Liver (tissue), 9 donors: ENCODE results near the gene FCGR1A. TPM values are rescaled to one million over a fixed set of nuclear protein-coding genes. Genes with fewer than 3 reads are reported as not detected.
"Not testable (repeated sequence)": the region's sequence is repeated elsewhere in the genome, so short reads cannot be mapped to it uniquely, and the experiment has no call there.

Source experiments
- DNase-seq: peaks from one replicate; pipeline ENCODE4 v3.0.0-alpha.2; 2017; ENCODE audit warnings: low spot score
- H3K27ac ChIP-seq, 2 donors: one replicate each; pipeline ENCODE4 v1.7.0; 2013; ENCODE audit warnings: inconsistent platforms in 2 of 2, low read length in 2 of 2, control low read depth in 1 of 2, low read depth in 1 of 2, mild to moderate bottlenecking in 1 of 2
- H3K27me3 ChIP-seq, 4 donors: one replicate each; pipeline versions ENCODE4 v1.6.1 to v1.7.0; 2013; ENCODE audit warnings: low read length in 3 of 4, inconsistent platforms in 1 of 4, mild to moderate bottlenecking in 1 of 4, moderate library complexity in 1 of 4; ENCODE audit not compliant: control insufficient read depth in 4 of 4, insufficient read depth in 4 of 4
- H3K36me3 ChIP-seq, 4 donors: one replicate each; pipeline versions ENCODE4 v1.6.1 to v1.7.0; 2013; ENCODE audit warnings: low read length in 3 of 4, mild to moderate bottlenecking in 3 of 4, low read depth in 1 of 4, moderate library complexity in 1 of 4; ENCODE audit not compliant: control insufficient read depth in 4 of 4, insufficient read depth in 3 of 4
- H3K4me1 ChIP-seq, 4 donors: one replicate each; pipeline versions ENCODE4 v1.6.1 to v1.7.0; 2013; ENCODE audit warnings: low read length in 3 of 4, mild to moderate bottlenecking in 3 of 4, moderate library complexity in 1 of 4; ENCODE audit not compliant: control insufficient read depth in 4 of 4, insufficient read depth in 4 of 4
- H3K4me3 ChIP-seq, 3 donors: one replicate each; pipeline versions ENCODE4 v1.6.1 to v1.7.0; 2013; ENCODE audit warnings: low read length in 3 of 3, control low read depth in 1 of 3, low read depth in 1 of 3, mild to moderate bottlenecking in 1 of 3
- H3K9ac ChIP-seq, 2 donors: one replicate each; pipeline ENCODE4 v1.7.0; 2013; ENCODE audit warnings: low read length in 2 of 2, mild to moderate bottlenecking in 2 of 2, moderate library complexity in 2 of 2, control low read depth in 1 of 2, low read depth in 1 of 2
- H3K9me3 ChIP-seq, 4 donors: one replicate each; pipeline versions ENCODE4 v1.6.1 to v1.7.0; 2013; ENCODE audit warnings: low read length in 3 of 4; ENCODE audit not compliant: control insufficient read depth in 4 of 4
- SP1 ChIP-seq: IDR thresholded peaks from 2 replicates; pipeline ENCODE4 v1.6.1; 2018; ENCODE audit warnings: antibody characterized with exemption, mild to moderate bottlenecking
- TAF1 ChIP-seq: conservative IDR thresholded peaks from 2 replicates; pipeline ENCODE4 v1.6.1; 2016; ENCODE audit warnings: antibody characterized with exemption, mild to moderate bottlenecking
- WGBS: extraction: QIAGEN DNeasy Blood & Tissue Kit; methylation state at CpG from one replicate; pipeline ENCODE4 v1.1.7; 2013; 5-methylcytosine and 5-hydroxymethylcytosine counted together
- polyA plus RNA-seq, 2 donors: library from polyadenylated mRNA; stranded (reverse) in 1 of 2; unstranded in 1 of 2; fragments of 200-250 nt in 1 of 2; fragments of >200 nt in 1 of 2; fragmentation: Nextera tagmentation in 1 of 2; extraction: Ambion mirVana in 1 of 2; gene quantifications; one replicate each; pipeline versions ENCODE4 v1.2.1 to v1.2.3, GENCODE V29; 2013 to 2015
- total RNA-seq, 2 donors: library from RNA; depleted of rRNA; stranded (reverse); fragments of >200 nt; gene quantifications; one replicate each; pipeline ENCODE4 v1.2.3, GENCODE V29; 2014
- TF ChIP-seq, protein P1 (sequence below): IDR thresholded peaks from 2 replicates; pipeline ENCODE4 v1.6.1; 2016; ENCODE audit warnings: antibody characterized with exemption
- TF ChIP-seq, protein P2 (sequence below): IDR thresholded peaks from 2 replicates; pipeline ENCODE4 v1.6.1; 2016; ENCODE audit warnings: antibody characterized with exemption, mild to moderate bottlenecking
- donor health status: healthy.
- donor health status: healthy.
- donor health status: healthy.
- donor health status: healthy.
- donor health status: healthy.

FCGR1A gene
- total and polyA plus RNA-seq, 4 donors: 1.6 to 4.5 (median 3.0) TPM

DNA sequence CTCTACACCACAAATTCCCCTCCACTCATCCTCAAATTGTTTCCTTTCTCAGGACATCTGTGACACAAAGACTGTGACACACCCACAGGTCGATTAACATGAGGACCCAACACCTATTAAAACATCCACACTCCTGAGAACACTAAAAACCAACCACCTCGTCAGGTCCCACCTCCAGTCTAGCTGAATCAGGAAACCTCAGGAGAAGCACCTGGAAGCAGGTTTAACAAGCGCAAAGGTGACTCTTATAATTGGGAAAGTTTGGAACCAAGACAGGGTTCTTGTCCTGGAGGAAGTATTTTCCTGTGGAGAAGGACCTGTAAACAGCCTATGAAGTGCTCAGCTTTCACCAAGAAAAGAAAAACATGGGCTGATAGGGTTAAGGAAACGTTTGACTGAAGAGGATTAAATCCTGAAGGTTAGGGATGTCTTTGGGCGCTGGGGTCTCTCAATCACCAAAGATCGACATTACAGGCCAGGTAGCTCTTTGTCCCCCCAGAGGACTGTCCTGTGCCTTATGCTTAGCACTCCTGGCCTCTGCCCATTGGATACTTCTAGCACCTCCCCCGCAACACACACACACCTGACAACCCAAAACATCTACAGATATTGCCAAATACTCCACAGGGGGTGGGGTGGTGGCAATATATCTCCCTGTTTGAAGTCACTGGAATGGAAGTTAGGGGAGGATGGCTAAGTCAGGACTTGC, 28.4 kb downstream of the FCGR1A start:
- peak overlapping the region in 1 of 2 donors; percentile 74 for H3K27ac ChIP-seq
- not testable (repeated sequence) for H3K27me3 ChIP-seq, DNase-seq, H3K9me3 ChIP-seq, H3K4me3 ChIP-seq, H3K36me3 ChIP-seq, H3K4me1 ChIP-seq, H3K9ac ChIP-seq
- WGBS: 45% methylated on average over 7 of the region's 7 CpGs

GRCh38 chr1:149811514-149811889, 29.0 kb downstream of the FCGR1A start:
- Histone ChIP-seq H3K4me3 (peak overlapping the region in 1 of 3 donors; percentile 38), H3K27ac (peak overlapping the region; percentile 12 to 74), H3K9ac (peak overlapping the region in 1 of 2 donors; percentile 39)
- not testable (repeated sequence) for H3K27me3 ChIP-seq, H3K4me1 ChIP-seq, H3K36me3 ChIP-seq, H3K9me3 ChIP-seq, DNase-seq
- 7% methylated on average over 12 of the region's 14 CpGs for WGBS
- TF ChIP-seq, protein P1, sequence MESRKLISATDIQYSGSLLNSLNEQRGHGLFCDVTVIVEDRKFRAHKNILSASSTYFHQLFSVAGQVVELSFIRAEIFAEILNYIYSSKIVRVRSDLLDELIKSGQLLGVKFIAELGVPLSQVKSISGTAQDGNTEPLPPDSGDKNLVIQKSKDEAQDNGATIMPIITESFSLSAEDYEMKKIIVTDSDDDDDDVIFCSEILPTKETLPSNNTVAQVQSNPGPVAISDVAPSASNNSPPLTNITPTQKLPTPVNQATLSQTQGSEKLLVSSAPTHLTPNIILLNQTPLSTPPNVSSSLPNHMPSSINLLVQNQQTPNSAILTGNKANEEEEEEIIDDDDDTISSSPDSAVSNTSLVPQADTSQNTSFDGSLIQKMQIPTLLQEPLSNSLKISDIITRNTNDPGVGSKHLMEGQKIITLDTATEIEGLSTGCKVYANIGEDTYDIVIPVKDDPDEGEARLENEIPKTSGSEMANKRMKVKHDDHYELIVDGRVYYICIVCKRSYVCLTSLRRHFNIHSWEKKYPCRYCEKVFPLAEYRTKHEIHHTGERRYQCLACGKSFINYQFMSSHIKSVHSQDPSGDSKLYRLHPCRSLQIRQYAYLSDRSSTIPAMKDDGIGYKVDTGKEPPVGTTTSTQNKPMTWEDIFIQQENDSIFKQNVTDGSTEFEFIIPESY: peak; percentile 38

DNA sequence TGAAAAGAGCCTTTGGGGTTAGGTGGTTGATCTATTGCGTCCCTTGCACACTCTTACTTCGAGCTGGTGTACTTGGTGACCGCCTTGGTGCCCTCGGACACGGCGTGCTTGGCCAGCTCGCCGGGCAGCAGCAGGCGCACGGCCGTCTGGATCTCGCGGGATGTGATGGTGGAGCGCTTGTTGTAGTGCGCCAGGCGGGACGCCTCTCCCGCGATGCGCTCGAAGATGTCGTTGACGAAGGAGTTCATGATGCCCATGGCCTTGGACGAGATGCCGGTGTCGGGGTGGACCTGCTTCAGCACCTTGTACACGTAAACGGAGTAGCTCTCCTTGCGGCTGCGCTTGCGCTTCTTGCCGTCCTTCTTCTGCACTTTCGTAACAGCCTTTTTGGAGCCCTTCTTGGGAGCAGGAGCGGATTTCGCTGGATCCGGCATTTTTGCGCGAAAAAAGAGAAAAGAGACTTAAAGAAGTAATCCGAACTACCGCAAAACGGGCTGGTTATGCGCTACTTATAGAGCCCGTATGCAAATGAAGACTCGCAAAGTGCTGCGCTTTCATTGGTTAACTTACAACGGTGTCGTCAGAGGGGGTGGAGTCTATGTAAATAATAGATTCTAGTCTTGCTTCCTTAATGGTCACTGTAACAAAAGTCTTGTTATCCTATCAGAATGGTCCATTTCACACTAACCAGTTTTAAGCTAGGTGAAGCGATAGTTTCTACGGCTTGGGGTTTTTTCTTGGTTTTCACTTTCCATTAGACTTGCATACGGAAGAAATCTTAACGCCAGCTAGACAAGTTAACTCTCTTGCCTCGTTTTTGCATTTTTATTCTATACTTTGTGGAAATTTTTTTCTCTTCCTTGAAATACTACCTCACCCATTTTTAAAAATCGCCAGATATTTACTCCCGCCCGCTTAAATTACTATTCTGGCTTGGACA, 29.7 kb downstream of the FCGR1A start:
- H3K4me3 ChIP-seq: peak overlapping the region in 2 of 3 donors; percentile 26 to 49
- not testable (repeated sequence) for H3K36me3 ChIP-seq, H3K4me1 ChIP-seq, H3K9me3 ChIP-seq, H3K27me3 ChIP-seq
- peak; percentile 87 for DNase-seq
- H3K27ac ChIP-seq: peak overlapping the region; percentile 72 to 74
- 1% methylated on average over 45 of the region's 55 CpGs for WGBS
- TF ChIP-seq, protein P2, sequence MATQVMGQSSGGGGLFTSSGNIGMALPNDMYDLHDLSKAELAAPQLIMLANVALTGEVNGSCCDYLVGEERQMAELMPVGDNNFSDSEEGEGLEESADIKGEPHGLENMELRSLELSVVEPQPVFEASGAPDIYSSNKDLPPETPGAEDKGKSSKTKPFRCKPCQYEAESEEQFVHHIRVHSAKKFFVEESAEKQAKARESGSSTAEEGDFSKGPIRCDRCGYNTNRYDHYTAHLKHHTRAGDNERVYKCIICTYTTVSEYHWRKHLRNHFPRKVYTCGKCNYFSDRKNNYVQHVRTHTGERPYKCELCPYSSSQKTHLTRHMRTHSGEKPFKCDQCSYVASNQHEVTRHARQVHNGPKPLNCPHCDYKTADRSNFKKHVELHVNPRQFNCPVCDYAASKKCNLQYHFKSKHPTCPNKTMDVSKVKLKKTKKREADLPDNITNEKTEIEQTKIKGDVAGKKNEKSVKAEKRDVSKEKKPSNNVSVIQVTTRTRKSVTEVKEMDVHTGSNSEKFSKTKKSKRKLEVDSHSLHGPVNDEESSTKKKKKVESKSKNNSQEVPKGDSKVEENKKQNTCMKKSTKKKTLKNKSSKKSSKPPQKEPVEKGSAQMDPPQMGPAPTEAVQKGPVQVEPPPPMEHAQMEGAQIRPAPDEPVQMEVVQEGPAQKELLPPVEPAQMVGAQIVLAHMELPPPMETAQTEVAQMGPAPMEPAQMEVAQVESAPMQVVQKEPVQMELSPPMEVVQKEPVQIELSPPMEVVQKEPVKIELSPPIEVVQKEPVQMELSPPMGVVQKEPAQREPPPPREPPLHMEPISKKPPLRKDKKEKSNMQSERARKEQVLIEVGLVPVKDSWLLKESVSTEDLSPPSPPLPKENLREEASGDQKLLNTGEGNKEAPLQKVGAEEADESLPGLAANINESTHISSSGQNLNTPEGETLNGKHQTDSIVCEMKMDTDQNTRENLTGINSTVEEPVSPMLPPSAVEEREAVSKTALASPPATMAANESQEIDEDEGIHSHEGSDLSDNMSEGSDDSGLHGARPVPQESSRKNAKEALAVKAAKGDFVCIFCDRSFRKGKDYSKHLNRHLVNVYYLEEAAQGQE: peak; percentile 77
- TF ChIP-seq SP1 (peak; percentile 58), TAF1 (peak; percentile 58)
- TF ChIP-seq, protein P1: peak; percentile 46
- peak overlapping the region in 1 of 2 donors; percentile 31 for H3K9ac ChIP-seq
